WTC11 (cell line): ENCODE measurements around the gene CHAC1. TPM values are rescaled to one million over a fixed set of nuclear protein-coding genes. Genes with fewer than 3 reads are reported as not detected.
"Not testable (repeated sequence)": the region's sequence is repeated elsewhere in the genome, so short reads cannot be mapped to it uniquely, and the experiment has no call there.

Source experiments
- ATAC-seq: fragments of 200-7000 bp; cut with Tn5 transposase; 2 replicates; pipeline ENCODE4 v1.10.0; 2021; ENCODE audit warnings: mild to moderate bottlenecking, moderate library complexity
- CTCF ChIA-PET: fragments of 300-600 bp; sonication (Branson Sonifier 250); formaldehyde crosslinking; loops from one replicate; lab custom pipeline; 2021; ENCODE audit warnings: antibody characterized with exemption; lab: Charles Lee
- POLR2A ChIA-PET: fragments of 350-600 bp; sonication (Branson Sonifier 250); formaldehyde crosslinking; loops from one replicate; lab custom pipeline; 2021; ENCODE audit warnings: antibody characterized with exemption; lab: Charles Lee
- DNase-seq: peaks from one replicate; pipeline ENCODE4 v3.0.0; 2021; ENCODE audit warnings: low spot score
- H3K27ac Mint-ChIP-seq: 2 replicates; pipeline ENCODE4 v1.8.0; 2021; ENCODE audit warnings: mixed read lengths
- H3K27me3 Mint-ChIP-seq: 2 replicates; pipeline ENCODE4 v1.8.0; 2021; ENCODE audit warnings: low read depth, mild to moderate bottlenecking, moderate library complexity, mixed read lengths
- H3K36me3 Mint-ChIP-seq: 2 replicates; pipeline ENCODE4 v1.8.0; 2021; ENCODE audit warnings: mixed read lengths
- H3K4me1 Mint-ChIP-seq: 2 replicates; pipeline ENCODE4 v1.8.0; 2022; ENCODE audit warnings: mixed read lengths
- H3K4me3 Mint-ChIP-seq: 2 replicates; pipeline ENCODE4 v1.8.0; 2021; ENCODE audit warnings: mild to moderate bottlenecking, moderate library complexity, mixed read lengths
- H3K9me3 Mint-ChIP-seq: 2 replicates; pipeline ENCODE4 v1.8.0; 2021; ENCODE audit warnings: mixed read lengths
- ATF3 ChIP-seq: sonication (generic); formaldehyde crosslinking; conservative IDR thresholded peaks from 2 replicates; pipeline ENCODE4 v1.8.1; 2022; ENCODE audit warnings: mild to moderate bottlenecking, missing genetic modification reagents
- FOXJ3 ChIP-seq: sonication (generic); formaldehyde crosslinking; IDR thresholded peaks from 2 replicates; pipeline ENCODE4 v1.9.0; 2021; ENCODE audit warnings: missing genetic modification reagents, mild to moderate bottlenecking, borderline replicate concordance
- FOXK1 ChIP-seq: sonication (generic); formaldehyde crosslinking; IDR thresholded peaks from 2 replicates; pipeline ENCODE4 v1.8.0; 2022; ENCODE audit warnings: mild to moderate bottlenecking, moderate library complexity, missing genetic modification reagents
- HMGXB4 ChIP-seq: sonication (generic); formaldehyde crosslinking; IDR thresholded peaks from 2 replicates; pipeline ENCODE4 v1.8.1; 2023; ENCODE audit warnings: mild to moderate bottlenecking, moderate library complexity, missing genetic modification reagents
- NFATC4 ChIP-seq: fragments of 250-450 bp; sonication (Bioruptor Pico); IDR thresholded peaks from 2 replicates; pipeline ENCODE4 v1.9.0; 2021; ENCODE audit warnings: mild to moderate bottlenecking
- SMAD4 ChIP-seq: sonication (generic); formaldehyde crosslinking; IDR thresholded peaks from 2 replicates; pipeline ENCODE4 v1.8.0; 2022; ENCODE audit warnings: mild to moderate bottlenecking, missing genetic modification reagents
- ZNF121 ChIP-seq: sonication (generic); formaldehyde crosslinking; IDR thresholded peaks from 2 replicates; pipeline ENCODE4 v1.8.0; 2023; ENCODE audit warnings: missing genetic modification reagents
- ZNF138 ChIP-seq: sonication (generic); formaldehyde crosslinking; conservative IDR thresholded peaks from 2 replicates; pipeline ENCODE4 v1.8.1; 2022; ENCODE audit warnings: mild to moderate bottlenecking, moderate library complexity, missing genetic modification reagents
- ZNF425 ChIP-seq: fragments of 250-450 bp; sonication (Bioruptor Pico); conservative IDR thresholded peaks from 2 replicates; pipeline ENCODE4 v1.9.0; 2021; ENCODE audit warnings: mild to moderate bottlenecking
- total RNA-seq: library from RNA; stranded (reverse); gene quantifications from 3 replicates; pipeline ENCODE4 v1.2.3, GENCODE V29; 2021

The CHAC1 gene
- total RNA-seq, 1 experiment from 2014 or later: 31.0 TPM

GRCh38 chr15:40954158-40954848 is 1.0 kb downstream of the CHAC1 start:
- not testable (repeated sequence) for ATAC-seq
- peak overlapping the region; percentile 96 for H3K27ac Mint-ChIP-seq

GRCh38 chr15:40955141-40955903 is 2.1 kb downstream of the CHAC1 start:
- ATAC-seq: no peak
- H3K4me1 Mint-ChIP-seq: peaks cover 48% of the 10 kb centered on the region
- peaks cover 10% of the 10 kb centered on the region for H3K36me3 Mint-ChIP-seq
- H3K27ac Mint-ChIP-seq: no peak overlapping the region
- no peaks in the 10 kb centered on the region for H3K9me3 Mint-ChIP-seq
- POLR2A ChIA-PET: interaction anchor here (0.5 to 4.6 kb wide), 5 partner anchors 8 to 247 kb away, joined by 3 to 80 read pairs (median 22); partner anchors contain the start of gene DLL4
- TF ChIP-seq FOXJ3 (CRISPR knock-in tag): no peak
- 0 out of 2 replicates have a peak, but pooled peaks have one; percentile 41 for TF ChIP-seq HMGXB4 (CRISPR knock-in tag)
- CTCF ChIA-PET: interaction anchor here (0.7 to 9.6 kb wide), 4 partner anchors 13 to 546 kb away, joined by 3 to 99 read pairs (median 6); partner anchors contain the start of gene DLL4
- DNase-seq: no peak
- H3K27me3 Mint-ChIP-seq: no peaks in the 10 kb centered on the region
- H3K4me3 Mint-ChIP-seq: peak overlapping the region; percentile 83

More at GRCh38 chr15:40954158-40954848, 1.0 kb downstream of the CHAC1 start:
- not testable (repeated sequence) for H3K27me3 Mint-ChIP-seq, H3K36me3 Mint-ChIP-seq, DNase-seq, H3K9me3 Mint-ChIP-seq
- 0 out of 2 replicates have a peak, but pooled peaks have one; percentile 25 for TF ChIP-seq ZNF121 (CRISPR knock-in tag)
- 0 out of 2 replicates have a peak, but pooled peaks have one; percentile 20 for TF ChIP-seq SMAD4 (CRISPR knock-in tag)
- peak overlapping the region; percentile 83 for H3K4me3 Mint-ChIP-seq
- ChIA-PET CTCF (interaction anchor here (0.7 to 9.6 kb wide), 8 partner anchors 9 to 547 kb away, joined by 3 to 99 read pairs (median 4); partner anchors contain the start of genes DLL4 and RHOV), POLR2A (interaction anchor here (0.5 to 4.6 kb wide), 12 partner anchors 9 to 586 kb away, joined by 3 to 80 read pairs (median 4); partner anchors contain the start of gene DLL4)
- H3K4me1 Mint-ChIP-seq: peaks cover 39% of the 10 kb centered on the region

- no peak for ATAC-seq
Measured at GRCh38 chr15:40955930-40956540, 2.8 kb downstream of the CHAC1 start.

GRCh38 chr15:40956541-40956982 is 3.3 kb downstream of the CHAC1 start:
- H3K27me3 Mint-ChIP-seq: no peaks in the 10 kb centered on the region
- CTCF ChIA-PET: interaction anchor here (2.1 to 9.6 kb wide), 2 partner anchors 15 to 42 kb away, joined by 6 to 99 read pairs; no protein-coding TSS in a partner anchor
- peaks cover 52% of the 10 kb centered on the region for H3K4me1 Mint-ChIP-seq
- TF ChIP-seq ZNF138: no peak
- peak; percentile 9; the same call in 1 of the 2 replicates for TF ChIP-seq NFATC4 (CRISPR knock-in tag)
- TF ChIP-seq FOXK1: no peak
- no peak for TF ChIP-seq ZNF425 (CRISPR knock-in tag)

More at GRCh38 chr15:40955930-40956540, 2.8 kb downstream of the CHAC1 start:
- TF ChIP-seq ATF3 (CRISPR knock-in tag): no peak
- TF ChIP-seq HMGXB4 (CRISPR knock-in tag): peak; percentile 17; the same call in 1 of the 2 replicates
- no peaks in the 10 kb centered on the region for H3K9me3 Mint-ChIP-seq
- CTCF ChIA-PET: interaction anchor here (2.1 to 9.6 kb wide), 2 partner anchors 14 to 41 kb away, joined by 6 to 99 read pairs; no protein-coding TSS in a partner anchor
- H3K4me3 Mint-ChIP-seq: no peak overlapping the region
- POLR2A ChIA-PET: interaction anchor here (2.9 to 4.5 kb wide), 2 partner anchors 27 kb away, joined by 17 to 73 read pairs; partner anchors contain the start of gene DLL4
- H3K27ac Mint-ChIP-seq: peak overlapping the region; percentile 68; the same call in 1 of the 2 replicates
- no peaks in the 10 kb centered on the region for H3K27me3 Mint-ChIP-seq
- H3K36me3 Mint-ChIP-seq: peaks cover 10% of the 10 kb centered on the region
- H3K4me1 Mint-ChIP-seq: peaks cover 52% of the 10 kb centered on the region
- DNase-seq: no peak

More at GRCh38 chr15:40956541-40956982, 3.3 kb downstream of the CHAC1 start:
- ATAC-seq (no peak), DNase-seq (no peak)
- H3K27ac Mint-ChIP-seq: peak overlapping the region; percentile 63; the same call in 1 of the 2 replicates
- H3K36me3 Mint-ChIP-seq: peaks cover 10% of the 10 kb centered on the region
- POLR2A ChIA-PET: interaction anchor here (0.6 to 2.9 kb wide), 3 partner anchors 8 to 59 kb away, joined by 3 to 17 read pairs (median 3); partner anchors contain the start of gene DLL4
- no peaks in the 10 kb centered on the region for H3K9me3 Mint-ChIP-seq
- no peak overlapping the region for H3K4me3 Mint-ChIP-seq
